ENCODE measurements around the gene JAKMIP2.
"Not testable (repeated sequence)": the region's sequence is repeated elsewhere in the genome, so short reads cannot be mapped to it uniquely, and the experiment has no call there.

JAKMIP2 gene

GRCh38 chr5:147619281-147619878, 163.1 kb downstream of the JAKMIP2 start:
- no peak for TF ChIP-seq ZNF274 (IDR thresholded peaks at IDR 0.05; ENCODE audit: low read depth, low read length)
- H3K4me3 ChIP-seq (ENCODE audit: low read length), result no peak overlapping the region

- no peak overlapping the region for H3K4me3 ChIP-seq (ENCODE audit: low read length)
- TF ChIP-seq ZNF274 (IDR thresholded peaks at IDR 0.05; ENCODE audit: low read depth, low read length), result no peak
Observed at GRCh38 chr5:147617711-147618350, 164.7 kb downstream of the JAKMIP2 start.

GRCh38 chr5:147617191-147617606, 165.3 kb downstream of the JAKMIP2 start:
- no peak for TF ChIP-seq ZNF274 (IDR thresholded peaks at IDR 0.05; ENCODE audit: low read depth, low read length)
- no peak overlapping the region for H3K4me3 ChIP-seq (ENCODE audit: low read length)

GRCh38 chr5:147616421-147616820, 166.1 kb downstream of the JAKMIP2 start:
- no peak for TF ChIP-seq ZNF274 (IDR thresholded peaks at IDR 0.05; ENCODE audit: low read depth, low read length)
- H3K4me3 ChIP-seq (ENCODE audit: low read length), result no peak overlapping the region

GRCh38 chr5:147613359-147613758, 169.2 kb downstream of the JAKMIP2 start:
- H3K4me3 ChIP-seq (ENCODE audit: low read length), result no peak overlapping the region
- no peak for TF ChIP-seq ZNF274 (IDR thresholded peaks at IDR 0.05; ENCODE audit: low read depth, low read length)

- H3K4me3 ChIP-seq (ENCODE audit: low read length), result no peak overlapping the region
- no peak for TF ChIP-seq ZNF274 (IDR thresholded peaks at IDR 0.05; ENCODE audit: low read depth, low read length)
Observed at GRCh38 chr5:147611483-147611882, 171.0 kb downstream of the JAKMIP2 start.

GRCh38 chr5:147610798-147611197, 171.7 kb downstream of the JAKMIP2 start:
- H3K4me3 ChIP-seq (ENCODE audit: low read length), result no peak overlapping the region
- TF ChIP-seq ZNF274 (IDR thresholded peaks at IDR 0.05; ENCODE audit: low read depth, low read length), result no peak

- no peak overlapping the region for H3K4me3 ChIP-seq (ENCODE audit: low read length)
- no peak for TF ChIP-seq ZNF274 (IDR thresholded peaks at IDR 0.05; ENCODE audit: low read depth, low read length)
Observed at GRCh38 chr5:147601652-147602051, 180.9 kb downstream of the JAKMIP2 start.

- TF ChIP-seq ZNF274 (IDR thresholded peaks at IDR 0.05; ENCODE audit: low read depth, low read length), result no peak
Observed at GRCh38 chr5:147591120-147591519, 191.4 kb downstream of the JAKMIP2 start.

GRCh38 chr5:147590096-147590495, 192.4 kb downstream of the JAKMIP2 start:
- no peak overlapping the region for H3K4me3 ChIP-seq (ENCODE audit: low read length)
- TF ChIP-seq ZNF274 (IDR thresholded peaks at IDR 0.05; ENCODE audit: low read depth, low read length), result no peak

More at GRCh38 chr5:147591120-147591519, 191.4 kb downstream of the JAKMIP2 start:
- H3K4me3 ChIP-seq (ENCODE audit: low read length), result no peak overlapping the region

GRCh38 chr5:147586832-147587231, 195.7 kb downstream of the JAKMIP2 start:
- no peak overlapping the region for H3K4me3 ChIP-seq (ENCODE audit: low read length)
- TF ChIP-seq ZNF274 (IDR thresholded peaks at IDR 0.05; ENCODE audit: low read depth, low read length), result no peak

- no peak overlapping the region for H3K4me3 ChIP-seq (ENCODE audit: low read length)
- TF ChIP-seq ZNF274 (IDR thresholded peaks at IDR 0.05; ENCODE audit: low read depth, low read length), result no peak
Observed at GRCh38 chr5:147586221-147586620, 196.3 kb downstream of the JAKMIP2 start.

GRCh38 chr5:147582272-147582671, 200.3 kb downstream of the JAKMIP2 start:
- H3K4me3 ChIP-seq (ENCODE audit: low read length), result not testable (repeated sequence)

- H3K4me3 ChIP-seq (ENCODE audit: low read length), result not testable (repeated sequence)
Observed at GRCh38 chr5:147580418-147580817, 202.1 kb downstream of the JAKMIP2 start.

- TF ChIP-seq ZNF274 (IDR thresholded peaks at IDR 0.05; ENCODE audit: low read depth, low read length), result no peak
- H3K4me3 ChIP-seq (ENCODE audit: low read length), result no peak overlapping the region
Observed at GRCh38 chr5:147578228-147579024, 204.1 kb downstream of the JAKMIP2 start.
